CD4-positive, alpha-beta memory T cell (primary cell): ENCODE data around the gene SLC5A4. TPM values are rescaled to one million over a fixed set of nuclear protein-coding genes. Genes with fewer than 3 reads are reported as not detected.
"Not testable (repeated sequence)": the region's sequence is repeated elsewhere in the genome, so short reads cannot be mapped to it uniquely, and the experiment has no call there.

Source experiments
- CTCF ChIA-PET: fragments of 350-600 bp; sonication (Branson Sonifier 250); formaldehyde crosslinking; loops from one replicate; lab custom pipeline; 2021; ENCODE audit warnings: inconsistent platforms; ENCODE audit not compliant: partially characterized antibody; lab: Charles Lee
- POLR2A ChIA-PET: fragments of 350-600 bp; sonication (Branson Sonifier 250); formaldehyde crosslinking; loops from one replicate; lab custom pipeline; 2021; ENCODE audit not compliant: partially characterized antibody; lab: Charles Lee
- DNase-seq, 5 donors: peaks; one replicate each; pipeline versions ENCODE4 v3.0.0 to v3.0.0-alpha.2; 2020 to 2022; ENCODE audit warnings: mixed read lengths in 1 of 5
- H3K27ac ChIP-seq: one replicate; pipeline ENCODE4 v1.7.0; 2013; ENCODE audit warnings: low read depth, low read length
- H3K27me3 ChIP-seq: 2 replicates; pipeline ENCODE4 v1.7.0; 2013; ENCODE audit warnings: mild to moderate bottlenecking, low read length, moderate library complexity; ENCODE audit not compliant: insufficient read depth
- H3K36me3 ChIP-seq: 2 replicates; pipeline ENCODE4 v1.7.0; 2013; ENCODE audit warnings: mild to moderate bottlenecking, low read length, moderate library complexity; ENCODE audit not compliant: insufficient read depth
- H3K4me1 ChIP-seq: 2 replicates; pipeline ENCODE4 v1.7.0; 2013; ENCODE audit warnings: mild to moderate bottlenecking, low read length, moderate library complexity; ENCODE audit not compliant: insufficient read depth
- H3K4me3 ChIP-seq, 2 donors: one replicate each; pipeline ENCODE4 v1.7.0; 2013; ENCODE audit warnings: low read length in 2 of 2, mild to moderate bottlenecking in 1 of 2
- H3K9me3 ChIP-seq, 2 donors: one replicate each; pipeline ENCODE4 v1.7.0; 2013; ENCODE audit warnings: low read length in 2 of 2, control low read depth in 1 of 2; ENCODE audit not compliant: control insufficient read depth in 1 of 2
- H3K27ac Mint-ChIP-seq, 7 donors: one replicate each; pipeline ENCODE4 v1.8.0; 2020 to 2021; ENCODE audit warnings: mixed read lengths in 7 of 7, mild to moderate bottlenecking in 6 of 7, inconsistent platforms in 3 of 7, moderate library complexity in 3 of 7
- H3K27me3 Mint-ChIP-seq, 2 donors: one replicate each; pipeline ENCODE4 v1.8.0; 2020 to 2021; ENCODE audit warnings: mixed read lengths in 2 of 2
- H3K36me3 Mint-ChIP-seq, 2 donors: one replicate each; pipeline ENCODE4 v1.8.0; 2020 to 2021; ENCODE audit warnings: mixed read lengths in 2 of 2, inconsistent platforms in 1 of 2, mild to moderate bottlenecking in 1 of 2
- H3K4me1 Mint-ChIP-seq, 4 donors: one replicate each; pipeline ENCODE4 v1.8.0; 2020 to 2021; ENCODE audit warnings: mixed read lengths in 4 of 4, mild to moderate bottlenecking in 1 of 4
- H3K4me3 Mint-ChIP-seq, 8 donors: one replicate each; pipeline ENCODE4 v1.8.0; 2020 to 2021; ENCODE audit warnings: mixed read lengths in 8 of 8, mild to moderate bottlenecking in 7 of 8, moderate library complexity in 6 of 8, inconsistent platforms in 3 of 8
- H3K9me3 Mint-ChIP-seq, 8 donors: one replicate each; pipeline ENCODE4 v1.8.0; 2020 to 2021; ENCODE audit warnings: mixed read lengths in 8 of 8, mild to moderate bottlenecking in 5 of 8, inconsistent platforms in 3 of 8, moderate library complexity in 1 of 8
- intact Hi-C: fragments of 100-400 bp; cut with micrococcal nuclease; formaldehyde crosslinking; loops from one replicate; pipeline ENCODE4 v1.15.1; 2023
- polyA plus RNA-seq, 2 donors: library from polyadenylated mRNA; unstranded; fragments of 300-500 nt; fragmentation: Illumina TruSeq; gene quantifications; one replicate each; pipeline ENCODE4 v1.2.3, GENCODE V29; 2021
- total RNA-seq, 2 experiments: library from RNA; stranded (reverse); gene quantifications; one replicate each; pipeline ENCODE4 v1.2.3, GENCODE V29; 2021

SLC5A4 gene
- total and polyA plus RNA-seq, 4 experiments from 2014 or later, result not detected

DNA sequence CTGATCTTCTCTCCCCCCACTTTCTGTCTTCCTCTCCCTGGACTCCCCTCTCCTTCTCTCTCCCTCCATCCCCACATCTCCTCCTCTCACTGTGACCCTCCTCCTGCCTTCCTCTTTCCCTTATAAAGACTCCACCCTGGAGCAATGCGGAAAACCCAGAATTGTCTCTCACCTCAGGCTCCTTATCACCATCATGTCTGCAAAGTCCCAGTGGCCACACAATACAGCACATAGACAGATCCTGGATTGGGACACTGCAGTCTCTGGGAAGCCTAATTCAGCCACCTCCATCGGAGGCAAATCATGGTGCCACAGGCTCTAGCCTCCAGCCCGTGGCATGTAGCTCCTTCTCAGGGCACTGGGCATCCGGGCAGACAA lies 53.0 kb downstream of the SLC5A4 start:
- H3K27ac ChIP-seq, result no peak overlapping the region
- no peak for DNase-seq
- Mint-ChIP-seq H3K4me3 (peak overlapping the region; percentile 81 to 93 (median 88)), H3K27ac (peak overlapping the region in 6 of 7 donors; percentile 35 to 95 (median 66)), H3K36me3 (peaks cover 0 to 7% of the 10 kb centered on the region in 2 donors), H3K9me3 (peaks cover 0 to 2% (median 0%) of the 10 kb centered on the region in 8 donors), H3K4me1 (peaks cover 28 to 85% (median 60%) of the 10 kb centered on the region in 4 donors), H3K27me3 (peaks cover 0 to 2% of the 10 kb centered on the region in 2 donors)
- CTCF ChIA-PET, result interaction anchor here (0.5 to 1.6 kb wide), 8 partner anchors 9 to 112 kb away, joined by 3 to 11 read pairs (median 4); no protein-coding TSS in a partner anchor
- H3K27me3 ChIP-seq, result no peaks in the 10 kb centered on the region
- POLR2A ChIA-PET, result no interaction called here
- intact Hi-C loops, result loop anchor here (1.0 to 5.0 kb wide), 2 partner anchors 65 to 271 kb away; no protein-coding TSS in a partner anchor
- no peaks in the 10 kb centered on the region for H3K36me3 ChIP-seq
- peak overlapping the region in 1 of 2 donors; percentile 44 for H3K4me3 ChIP-seq
- no peaks in the 10 kb centered on the region for H3K9me3 ChIP-seq
- H3K4me1 ChIP-seq, result peaks cover 64% of the 10 kb centered on the region

DNA sequence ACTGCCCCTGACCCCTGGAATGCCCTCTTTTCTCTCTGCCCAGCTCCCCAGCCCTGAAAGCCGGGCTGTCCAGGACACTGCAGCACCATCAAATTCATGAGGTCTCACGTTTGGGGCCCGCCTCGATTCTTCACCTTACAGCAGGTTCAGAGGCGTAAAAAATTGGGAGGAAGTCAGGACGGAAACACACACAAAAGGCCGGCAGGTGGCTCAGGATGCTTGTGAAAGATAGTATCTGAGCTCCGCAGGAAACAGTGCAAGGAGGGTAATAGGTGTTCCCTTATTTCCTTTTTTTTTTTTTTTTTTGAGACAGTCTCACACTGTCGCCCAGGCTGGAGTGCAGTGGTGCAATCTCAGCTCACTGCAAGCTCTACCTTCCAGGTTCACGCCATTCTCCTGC lies 54.4 kb downstream of the SLC5A4 start:
- no peaks in the 10 kb centered on the region for H3K36me3 ChIP-seq
- no peaks in the 10 kb centered on the region for H3K9me3 ChIP-seq
- Mint-ChIP-seq H3K36me3 (peaks cover 0 to 4% of the 10 kb centered on the region in 2 donors), H3K9me3 (peaks cover 0 to 2% (median 0%) of the 10 kb centered on the region in 8 donors), H3K4me1 (peaks cover 22 to 72% (median 48%) of the 10 kb centered on the region in 4 donors), H3K27ac (peak overlapping the region; percentile 19 to 91 (median 71)), H3K27me3 (peaks cover 0 to 2% of the 10 kb centered on the region in 2 donors), H3K4me3 (peak overlapping the region in 7 of 8 donors; percentile 29 to 84 (median 70))
- no peaks in the 10 kb centered on the region for H3K27me3 ChIP-seq
- H3K27ac ChIP-seq, result no peak overlapping the region
- ChIA-PET POLR2A (interaction anchor here (0.5 to 0.8 kb wide), 2 partner anchors 319 to 1093 kb away, joined by 3 read pairs; partner anchors contain the start of gene SELENOM), CTCF (interaction anchor here (0.7 to 1.5 kb wide), 6 partner anchors 12 to 94 kb away, joined by 3 to 18 read pairs (median 3); no protein-coding TSS in a partner anchor)
- no peak overlapping the region for H3K4me3 ChIP-seq
- peaks cover 50% of the 10 kb centered on the region for H3K4me1 ChIP-seq
- intact Hi-C loops, result loop anchor here (5.0 kb wide), 1 partner anchor 67 kb away; no protein-coding TSS in a partner anchor
- DNase-seq, result peak in 4 of 5 donors; percentile 29 to 42 (median 38)

DNA sequence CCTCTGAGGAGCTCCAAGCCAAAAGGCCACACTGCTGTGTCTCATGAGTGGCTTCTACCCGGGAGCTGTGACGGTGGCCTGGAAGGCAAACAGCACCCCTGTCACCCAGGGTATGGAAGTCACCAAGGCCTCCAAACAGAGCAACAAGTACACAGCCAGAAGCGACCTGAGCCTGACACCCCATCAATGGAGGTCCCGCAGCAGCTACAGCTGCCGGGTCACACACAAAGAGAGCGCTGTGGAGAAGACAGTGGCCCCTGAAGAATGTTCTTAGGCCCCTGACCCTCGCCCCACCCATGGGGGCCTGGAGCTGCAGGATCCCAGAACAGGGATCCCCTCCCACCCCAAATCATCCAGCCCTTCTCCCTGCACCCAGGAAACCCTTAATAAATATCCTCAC lies 55.2 kb downstream of the SLC5A4 start:
- no peaks in the 10 kb centered on the region for H3K27me3 ChIP-seq
- H3K4me1 ChIP-seq, result peaks cover 45% of the 10 kb centered on the region
- Mint-ChIP-seq H3K4me3 (peak overlapping the region in 1 of 8 donors; percentile 36), H3K36me3 (peaks cover 0 to 4% of the 10 kb centered on the region in 2 donors), H3K4me1 (peaks cover 21 to 64% (median 44%) of the 10 kb centered on the region in 4 donors), H3K27me3 (peaks cover 0 to 2% of the 10 kb centered on the region in 2 donors), H3K9me3 (peaks cover 0 to 2% (median 0%) of the 10 kb centered on the region in 8 donors), H3K27ac (peak overlapping the region in 3 of 7 donors; percentile 19 to 91 (median 33))
- H3K36me3 ChIP-seq, result no peaks in the 10 kb centered on the region
- H3K9me3 ChIP-seq, result no peaks in the 10 kb centered on the region
- ChIA-PET POLR2A (no interaction called here), CTCF (interaction anchor here (0.7 to 1.4 kb wide), 2 partner anchors 30 to 66 kb away, joined by 7 to 18 read pairs; no protein-coding TSS in a partner anchor)
- H3K27ac ChIP-seq, result no peak overlapping the region
- no peak for DNase-seq
- no peak overlapping the region for H3K4me3 ChIP-seq
- intact Hi-C loops, result loop anchor here (5.0 kb wide), 1 partner anchor 67 kb away; no protein-coding TSS in a partner anchor

DNA sequence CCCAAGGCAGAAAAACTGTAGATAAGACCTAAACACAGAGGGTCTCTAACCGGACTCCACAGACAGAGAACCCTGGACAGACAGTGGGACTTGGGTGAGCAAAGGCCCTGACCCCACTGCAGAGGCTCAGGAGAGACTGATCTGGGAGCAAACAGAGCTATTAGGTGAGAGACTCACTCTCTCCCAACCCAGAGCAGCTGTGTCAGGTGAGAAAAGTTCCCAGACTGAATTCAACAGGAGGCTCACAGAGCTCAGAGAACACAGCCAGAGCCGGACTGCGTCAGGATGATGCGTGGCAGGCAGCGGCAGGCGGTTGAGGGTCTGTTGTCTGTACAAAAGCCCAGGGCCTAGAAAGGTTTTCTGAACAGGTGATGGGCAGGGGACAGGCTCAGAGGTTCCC lies 55.8 kb downstream of the SLC5A4 start:
- H3K4me1 ChIP-seq, result peaks cover 45% of the 10 kb centered on the region
- H3K4me3 Mint-ChIP-seq, result peak overlapping the region in 1 of 8 donors; percentile 49
- peak overlapping the region in 1 of 7 donors; percentile 62 for H3K27ac Mint-ChIP-seq
- no peak for DNase-seq
- peaks cover 0 to 4% of the 10 kb centered on the region in 2 donors for H3K36me3 Mint-ChIP-seq
- H3K27me3 Mint-ChIP-seq, result peaks cover 0 to under 1% of the 10 kb centered on the region in 2 donors
- ChIA-PET POLR2A (no interaction called here), CTCF (no interaction called here)
- H3K27me3 ChIP-seq, result no peaks in the 10 kb centered on the region
- H3K27ac ChIP-seq, result no peak overlapping the region
- no peaks in the 10 kb centered on the region for H3K9me3 ChIP-seq
- H3K36me3 ChIP-seq, result no peaks in the 10 kb centered on the region
- no peak overlapping the region for H3K4me3 ChIP-seq
- peaks cover 19 to 58% (median 39%) of the 10 kb centered on the region in 4 donors for H3K4me1 Mint-ChIP-seq
- peaks cover 0 to 2% (median 0%) of the 10 kb centered on the region in 8 donors for H3K9me3 Mint-ChIP-seq
- intact Hi-C loops, result no loop called here

DNA sequence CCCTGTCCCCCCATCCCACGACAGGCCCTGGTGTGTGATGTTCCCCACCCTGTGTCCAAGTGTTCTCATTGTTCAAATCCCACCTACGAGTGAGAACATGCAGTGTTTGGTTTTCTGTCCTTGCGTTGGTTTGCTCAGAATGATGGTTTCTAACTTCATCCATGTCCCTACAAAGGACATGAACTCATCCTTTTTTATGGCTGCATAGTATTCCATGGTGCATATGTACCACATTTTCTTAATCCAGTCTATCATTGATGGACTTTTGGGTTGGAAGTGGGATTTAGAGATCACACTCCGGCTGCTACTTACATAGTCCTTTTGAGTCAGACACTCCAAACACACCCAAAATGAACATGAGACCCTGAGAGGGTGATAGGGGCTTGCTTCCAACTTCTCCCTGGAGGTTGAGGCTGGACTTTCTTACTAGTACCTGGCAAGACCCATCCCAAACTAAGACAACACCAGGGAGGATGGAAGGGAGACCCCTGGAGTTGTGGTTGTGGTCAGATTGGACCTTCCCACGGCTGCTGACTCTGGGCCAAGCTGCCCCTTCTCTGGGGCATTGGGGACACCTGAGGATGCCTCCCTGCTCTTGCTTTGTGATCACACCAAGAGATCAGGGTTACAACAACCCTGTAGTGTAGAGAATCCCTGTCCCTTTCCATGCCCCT lies 57.5 kb downstream of the SLC5A4 start:
- CTCF ChIA-PET, result interaction anchor here (1.0 kb wide), 1 partner anchor 68 kb away, joined by 3 read pairs; no protein-coding TSS in a partner anchor
- H3K4me3 Mint-ChIP-seq, H3K27me3 ChIP-seq, H3K4me3 ChIP-seq, H3K27me3 Mint-ChIP-seq, DNase-seq, H3K9me3 Mint-ChIP-seq, H3K27ac ChIP-seq, H3K9me3 ChIP-seq, H3K36me3 ChIP-seq, POLR2A ChIA-PET, H3K36me3 Mint-ChIP-seq, intact Hi-C loops, H3K27ac Mint-ChIP-seq: not testable (repeated sequence)
- H3K4me1 ChIP-seq, result peaks cover 34% of the 10 kb centered on the region
- H3K4me1 Mint-ChIP-seq, result peaks cover 17 to 42% (median 31%) of the 10 kb centered on the region in 4 donors

DNA sequence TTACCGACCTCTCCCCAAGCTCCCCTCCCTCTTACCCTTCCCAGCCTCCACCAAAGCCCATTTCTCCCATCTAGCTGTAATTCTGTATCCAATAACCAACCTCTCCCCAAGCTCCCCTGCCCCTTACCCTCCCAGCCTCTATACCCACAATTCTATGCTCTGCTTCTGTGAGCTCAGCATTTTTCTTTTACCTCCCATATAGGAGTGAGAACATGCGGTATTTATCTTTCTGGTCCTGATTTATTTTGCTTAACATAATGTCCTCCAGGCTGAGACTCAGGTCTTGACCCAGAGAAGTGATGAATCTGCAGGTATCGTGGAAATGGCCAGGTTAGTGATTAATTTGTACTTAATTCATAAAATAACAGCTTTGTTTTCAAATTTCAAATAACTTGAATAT lies 59.2 kb downstream of the SLC5A4 start:
- not testable (repeated sequence) for DNase-seq

DNA sequence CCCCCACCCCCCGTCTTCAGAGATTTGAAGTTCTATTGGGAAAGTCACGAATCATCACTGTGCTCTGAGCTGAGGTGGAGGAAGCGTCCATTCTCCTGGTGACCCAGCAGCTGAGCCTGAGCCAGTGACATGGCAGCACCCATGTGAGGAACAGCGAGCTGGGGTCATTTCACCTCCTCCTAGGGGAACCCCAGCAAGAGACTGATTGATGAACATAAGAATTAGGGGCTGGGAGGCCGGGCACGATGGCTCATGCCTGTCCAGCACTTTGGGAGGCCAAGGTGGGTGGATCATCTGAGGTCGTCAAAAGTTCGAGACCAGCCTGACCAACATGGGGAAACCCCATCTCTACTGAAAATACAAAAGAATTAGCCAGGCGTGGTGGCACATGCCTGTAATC lies 61.8 kb downstream of the SLC5A4 start:
- not testable (repeated sequence) for H3K27ac Mint-ChIP-seq

More for the DNA sequence above, 59.2 kb downstream of the SLC5A4 start:
- H3K4me3 ChIP-seq, H3K4me3 Mint-ChIP-seq, H3K36me3 ChIP-seq, H3K27me3 ChIP-seq, H3K27ac ChIP-seq, POLR2A ChIA-PET, CTCF ChIA-PET, H3K36me3 Mint-ChIP-seq, H3K9me3 ChIP-seq, intact Hi-C loops, H3K27me3 Mint-ChIP-seq, H3K9me3 Mint-ChIP-seq: not testable (repeated sequence)
- H3K4me1 Mint-ChIP-seq, result peaks cover 10 to 24% (median 18%) of the 10 kb centered on the region in 4 donors
- H3K27ac Mint-ChIP-seq, result peak overlapping the region in 1 of 7 donors; percentile 55
- H3K4me1 ChIP-seq, result peaks cover 16% of the 10 kb centered on the region

More for the DNA sequence above, 61.8 kb downstream of the SLC5A4 start:
- CTCF ChIA-PET, H3K36me3 Mint-ChIP-seq, H3K36me3 ChIP-seq, DNase-seq, H3K4me1 ChIP-seq, H3K4me1 Mint-ChIP-seq, H3K9me3 Mint-ChIP-seq, H3K4me3 Mint-ChIP-seq, H3K9me3 ChIP-seq, H3K4me3 ChIP-seq, intact Hi-C loops, H3K27ac ChIP-seq, POLR2A ChIA-PET, H3K27me3 ChIP-seq, H3K27me3 Mint-ChIP-seq: not testable (repeated sequence)
